HepG2 (cell line): ENCODE results near the gene FOXL3. TPM values are rescaled to one million over a fixed set of nuclear protein-coding genes. Genes with fewer than 3 reads are reported as not detected.

ENCODE experiments used
- ATAC-seq: fragments of 200-7000 bp; cut with Tn5 transposase; 3 replicates; pipeline ENCODE4 v1.9.1; 2020; ENCODE audit warnings: mild to moderate bottlenecking, moderate library complexity
- BruUV-seq: library from RNA; stranded (reverse); fragments of 400-500 nt; replicated peaks from 2 replicates; lab custom pipeline; 2021; lab: Mats Ljungman, UMichigan
- CTCF ChIA-PET: fragments of 300-600 bp; formaldehyde crosslinking; extraction: SDS; loops from one replicate; lab custom pipeline; 2021; ENCODE audit warnings: low total read pairs, inconsistent platforms, low intra/inter-chr PET ratio; lab: Yijun Ruan, JAX
- POLR2A ChIA-PET: fragments of 350-600 bp; sonication (Branson Sonifier 250); formaldehyde crosslinking; loops from one replicate; lab custom pipeline; 2020; ENCODE audit warnings: antibody characterized with exemption, inconsistent platforms; lab: Yijun Ruan, JAX
- DNase-seq: peaks from one replicate; pipeline ENCODE4 v3.0.0-alpha.2; 2015; ENCODE audit warnings: low spot score
- FAIRE-seq: peaks from 3 replicates; lab custom pipeline; 2011; peaks lifted over from hg19 to GRCh38; lab: Jason Lieb, UNC
- H2AFZ ChIP-seq: one replicate; pipeline ENCODE4 v1.6.1; 2011; ENCODE audit warnings: low read length, inconsistent platforms
- H3K27ac ChIP-seq: fragments of 300-600 bp; 3 replicates; pipeline ENCODE4 v1.8.0; 2011; ENCODE audit warnings: mixed run types, mild to moderate bottlenecking, mixed read lengths, low read length, inconsistent platforms; ENCODE audit not compliant: insufficient read depth; ENCODE audit errors: extremely low read length
- H3K27me3 ChIP-seq, 2 experiments: fragments of 200-600 bp in 1 of 2; 2 replicates in 1 of 2; 3 replicates in 1 of 2; pipeline versions ENCODE4 v1.6.0 to v1.8.0; 2011; ENCODE audit warnings: low read length in 2 of 2, mild to moderate bottlenecking in 2 of 2, moderate library complexity in 2 of 2, inconsistent platforms in 1 of 2; ENCODE audit not compliant: insufficient read depth in 2 of 2, control insufficient read depth in 1 of 2
- H3K36me3 ChIP-seq, 2 experiments: fragments of 200-600 bp in 1 of 2; replicated peaks in 1 of 2; 2 replicates in 1 of 2; 3 replicates in 1 of 2; pipeline versions ENCODE4 v1.5.1 to v1.8.0; 2011; ENCODE audit warnings: low read length in 2 of 2, inconsistent platforms in 1 of 2; ENCODE audit not compliant: insufficient read depth in 2 of 2, control insufficient read depth in 1 of 2
- H3K4me1 ChIP-seq: 2 replicates; pipeline ENCODE4 v1.5.1; 2012; ENCODE audit warnings: low read length, inconsistent platforms; ENCODE audit not compliant: insufficient read depth
- H3K4me2 ChIP-seq: 2 replicates; pipeline ENCODE4 v1.6.0; 2011; ENCODE audit warnings: low read depth, low read length, inconsistent platforms
- H3K4me3 ChIP-seq, 3 experiments: fragments of 200-600 bp in 1 of 3; sonication (generic), shearing (Covaris generic) in 1 of 3; replicated peaks in 1 of 3; 2 replicates each; pipeline ENCODE4 v1.5.1; 2011 to 2016; ENCODE audit warnings: low read length in 3 of 3, inconsistent platforms in 2 of 3, low read depth in 2 of 3, mild to moderate bottlenecking in 2 of 3, control low read depth in 1 of 3, mixed read lengths in 1 of 3; ENCODE audit not compliant: insufficient read depth in 1 of 3
- H3K79me2 ChIP-seq: one replicate; pipeline ENCODE4 v1.6.1; 2011; ENCODE audit warnings: low read length, inconsistent platforms; ENCODE audit not compliant: insufficient read depth
- H3K9ac ChIP-seq: 2 replicates; pipeline ENCODE4 v1.6.0; 2011; ENCODE audit warnings: mild to moderate bottlenecking, low read depth, low read length, inconsistent platforms; ENCODE audit not compliant: insufficient read depth
- H3K9me3 ChIP-seq: 2 replicates; pipeline ENCODE4 v1.5.1; 2012; ENCODE audit warnings: mild to moderate bottlenecking, low read length
- H4K20me1 ChIP-seq: 2 replicates; pipeline ENCODE4 v1.6.0; 2011; ENCODE audit warnings: inconsistent platforms, mild to moderate bottlenecking, low read length, moderate library complexity; ENCODE audit not compliant: insufficient read depth
- ARHGAP35 ChIP-seq: sonication (generic); formaldehyde crosslinking; IDR thresholded peaks from 2 replicates; pipeline ENCODE4 v1.9.0; 2022; ENCODE audit warnings: mild to moderate bottlenecking, inconsistent platforms, moderate library complexity, missing genetic modification reagents, borderline replicate concordance
- EZH2 ChIP-seq: conservative IDR thresholded peaks from 2 replicates; pipeline ENCODE4 v1.6.1; 2012; ENCODE audit warnings: mild to moderate bottlenecking, low read depth, low read length, moderate library complexity
- HDAC2 ChIP-seq: sonication (generic); formaldehyde crosslinking; IDR thresholded peaks from 2 replicates; pipeline ENCODE4 v1.4.0; 2020; ENCODE audit warnings: missing genetic modification reagents
- ISL2 ChIP-seq: sonication (generic); formaldehyde crosslinking; IDR thresholded peaks from 2 replicates; pipeline ENCODE4 v1.5.0; 2020; ENCODE audit warnings: missing genetic modification reagents
- ZNF547 ChIP-seq: sonication (generic); formaldehyde crosslinking; IDR thresholded peaks from 2 replicates; pipeline ENCODE4 v1.5.1; 2020; ENCODE audit warnings: mild to moderate bottlenecking, missing genetic modification reagents
- WGBS: methylation state at CpG from one replicate; pipeline ENCODE4 v1.1.6; 2017; ENCODE audit warnings: low lambda C conversion rate; 5-methylcytosine and 5-hydroxymethylcytosine counted together
- in situ Hi-C: cut with HindIII; loops from 2 replicates; pipeline ENCODE4 v1.10.0; 2017; ENCODE audit warnings: low pct_unique_long_range_greater_than_20kb; ENCODE audit not compliant: extremely low pct_ligation_motif_present
- intact Hi-C: fragments of 100-400 bp; cut with micrococcal nuclease; formaldehyde crosslinking; loops from one replicate; pipeline ENCODE4 v1.10.0; 2022; ENCODE audit not compliant: unreplicated experiment
- polyA plus RNA-seq, 8 experiments: library from polyadenylated mRNA; depleted of rRNA in 3 of 8; stranded (reverse) in 7 of 8; unstranded in 1 of 8; fragments of >200 nt; fragmentation: Illumina TruSeq in 4 of 8; extraction: Trizol in 4 of 8; gene quantifications; 2 replicates each; pipeline versions ENCODE4 v1.2.1 to v1.2.3, GENCODE V29; 2011 to 2016; ENCODE audit warnings: low read depth in 4 of 8, missing spikeins in 1 of 8, mixed read lengths in 1 of 8; ENCODE audit not compliant: insufficient read depth in 1 of 8
- total RNA-seq, 5 experiments: library from RNA; depleted of rRNA; stranded (reverse); fragments of >200 nt; fragmentation: Illumina TruSeq; extraction: Trizol; gene quantifications; 2 replicates each; pipeline ENCODE4 v1.2.3, GENCODE V29; 2016; ENCODE audit warnings: low read depth in 1 of 5
- TF ChIP-seq, protein P1 (sequence below): sonication (generic); formaldehyde crosslinking; IDR thresholded peaks from 2 replicates; pipeline ENCODE4 v1.4.0; 2020; ENCODE audit warnings: missing genetic modification reagents, borderline replicate concordance
- TF ChIP-seq, protein P2 (sequence below): sonication (generic); formaldehyde crosslinking; IDR thresholded peaks from 2 replicates; pipeline ENCODE4 v1.4.0; 2020; ENCODE audit warnings: missing genetic modification reagents
- TF ChIP-seq, protein P3 (sequence below): sonication (generic); formaldehyde crosslinking; IDR thresholded peaks from 2 replicates; pipeline ENCODE4 v1.8.1; 2022; ENCODE audit warnings: mild to moderate bottlenecking, missing genetic modification reagents
- TF ChIP-seq, protein P4 (sequence below): sonication (generic); formaldehyde crosslinking; IDR thresholded peaks from 2 replicates; pipeline ENCODE4 v1.5.0; 2020; ENCODE audit warnings: mild to moderate bottlenecking, missing genetic modification reagents, borderline replicate concordance
- TF ChIP-seq, protein P5 (sequence below): IDR thresholded peaks from 2 replicates; pipeline ENCODE4 v1.4.0; 2020; ENCODE audit warnings: mild to moderate bottlenecking, missing genetic modification reagents

The FOXL3 gene
- total and polyA plus RNA-seq, 2 of the 13 experiments (the other 11 are each of a cell fraction or from before 2014, with no cell fraction given) = not detected

DNA sequence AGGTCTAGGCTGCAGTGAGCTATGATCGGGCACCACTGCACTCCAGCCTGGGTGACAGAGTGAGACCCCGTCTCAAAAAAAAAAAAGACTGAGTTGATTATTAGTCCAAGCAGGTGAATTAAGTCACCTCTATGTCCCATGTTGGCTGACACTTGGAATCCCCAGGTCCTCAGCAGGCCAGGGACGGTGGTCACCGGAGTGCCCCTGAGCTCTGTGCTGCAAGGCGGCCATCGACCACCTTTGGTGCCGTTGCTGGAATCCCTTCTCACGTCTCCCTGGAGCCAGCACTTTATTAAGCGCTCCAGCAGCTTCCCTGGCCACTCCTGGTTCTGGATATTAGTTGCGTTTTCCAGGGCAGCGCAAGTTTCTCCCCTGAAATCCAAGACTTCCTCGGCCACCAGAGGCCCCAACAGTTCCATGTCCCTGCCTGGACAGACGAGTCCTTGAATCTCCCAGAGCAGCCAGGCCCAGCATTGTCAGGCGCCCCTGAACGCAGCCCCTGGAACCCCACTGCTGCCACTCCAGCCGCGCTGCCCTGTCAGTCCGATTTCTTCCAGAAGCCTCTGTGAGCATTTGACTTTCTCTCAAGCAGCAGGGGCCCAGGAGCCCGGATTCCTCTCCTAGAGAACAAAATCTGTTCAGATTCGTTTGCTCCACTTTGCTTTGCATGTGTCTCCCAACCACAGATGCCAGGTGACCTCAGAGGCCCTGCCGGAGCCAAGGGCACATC lies 38.4 kb upstream of the FOXL3 start:
- DNase-seq (no peak), FAIRE-seq (no peak), ATAC-seq (no peak)
- in situ Hi-C loops (no loop called here), intact Hi-C loops (no loop called here)
- BruUV-seq = no TSS peak
- Histone ChIP-seq H2AFZ (no peak overlapping the region), H3K9me3 (no peaks in the 10 kb centered on the region), H3K79me2 (no peaks in the 10 kb centered on the region), H3K27ac (no peak overlapping the region), H3K4me2 (no peak overlapping the region), H3K4me1 (no peaks in the 10 kb centered on the region), H3K4me3 (no peak overlapping the region), H4K20me1 (no peaks in the 10 kb centered on the region), H3K9ac (no peak overlapping the region), H3K27me3 (no peaks in the 10 kb centered on the region), H3K36me3 (peaks cover 10 to 54% of the 10 kb centered on the region in 2 experiments; a peak in 4 of 5 replicates)
- POLR2A ChIA-PET = no interaction called here
- WGBS = 96% methylated on average over 19 of the region's 21 CpGs
- TF ChIP-seq EZH2 (no peak), HDAC2 (CRISPR knock-in tag) (no peak), ISL2 (CRISPR knock-in tag) (no peak), ZNF547 (CRISPR knock-in tag) (no peak), ARHGAP35 (CRISPR knock-in tag) (no peak)
- TF ChIP-seq, protein P1, sequence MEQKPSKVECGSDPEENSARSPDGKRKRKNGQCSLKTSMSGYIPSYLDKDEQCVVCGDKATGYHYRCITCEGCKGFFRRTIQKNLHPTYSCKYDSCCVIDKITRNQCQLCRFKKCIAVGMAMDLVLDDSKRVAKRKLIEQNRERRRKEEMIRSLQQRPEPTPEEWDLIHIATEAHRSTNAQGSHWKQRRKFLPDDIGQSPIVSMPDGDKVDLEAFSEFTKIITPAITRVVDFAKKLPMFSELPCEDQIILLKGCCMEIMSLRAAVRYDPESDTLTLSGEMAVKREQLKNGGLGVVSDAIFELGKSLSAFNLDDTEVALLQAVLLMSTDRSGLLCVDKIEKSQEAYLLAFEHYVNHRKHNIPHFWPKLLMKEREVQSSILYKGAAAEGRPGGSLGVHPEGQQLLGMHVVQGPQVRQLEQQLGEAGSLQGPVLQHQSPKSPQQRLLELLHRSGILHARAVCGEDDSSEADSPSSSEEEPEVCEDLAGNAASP (CRISPR knock-in tag) = no peak
- TF ChIP-seq, protein P2, sequence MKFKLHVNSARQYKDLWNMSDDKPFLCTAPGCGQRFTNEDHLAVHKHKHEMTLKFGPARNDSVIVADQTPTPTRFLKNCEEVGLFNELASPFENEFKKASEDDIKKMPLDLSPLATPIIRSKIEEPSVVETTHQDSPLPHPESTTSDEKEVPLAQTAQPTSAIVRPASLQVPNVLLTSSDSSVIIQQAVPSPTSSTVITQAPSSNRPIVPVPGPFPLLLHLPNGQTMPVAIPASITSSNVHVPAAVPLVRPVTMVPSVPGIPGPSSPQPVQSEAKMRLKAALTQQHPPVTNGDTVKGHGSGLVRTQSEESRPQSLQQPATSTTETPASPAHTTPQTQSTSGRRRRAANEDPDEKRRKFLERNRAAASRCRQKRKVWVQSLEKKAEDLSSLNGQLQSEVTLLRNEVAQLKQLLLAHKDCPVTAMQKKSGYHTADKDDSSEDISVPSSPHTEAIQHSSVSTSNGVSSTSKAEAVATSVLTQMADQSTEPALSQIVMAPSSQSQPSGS (CRISPR knock-in tag) = no peak
- TF ChIP-seq, protein P3, sequence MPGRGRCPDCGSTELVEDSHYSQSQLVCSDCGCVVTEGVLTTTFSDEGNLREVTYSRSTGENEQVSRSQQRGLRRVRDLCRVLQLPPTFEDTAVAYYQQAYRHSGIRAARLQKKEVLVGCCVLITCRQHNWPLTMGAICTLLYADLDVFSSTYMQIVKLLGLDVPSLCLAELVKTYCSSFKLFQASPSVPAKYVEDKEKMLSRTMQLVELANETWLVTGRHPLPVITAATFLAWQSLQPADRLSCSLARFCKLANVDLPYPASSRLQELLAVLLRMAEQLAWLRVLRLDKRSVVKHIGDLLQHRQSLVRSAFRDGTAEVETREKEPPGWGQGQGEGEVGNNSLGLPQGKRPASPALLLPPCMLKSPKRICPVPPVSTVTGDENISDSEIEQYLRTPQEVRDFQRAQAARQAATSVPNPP = no peak
- TF ChIP-seq, protein P4, sequence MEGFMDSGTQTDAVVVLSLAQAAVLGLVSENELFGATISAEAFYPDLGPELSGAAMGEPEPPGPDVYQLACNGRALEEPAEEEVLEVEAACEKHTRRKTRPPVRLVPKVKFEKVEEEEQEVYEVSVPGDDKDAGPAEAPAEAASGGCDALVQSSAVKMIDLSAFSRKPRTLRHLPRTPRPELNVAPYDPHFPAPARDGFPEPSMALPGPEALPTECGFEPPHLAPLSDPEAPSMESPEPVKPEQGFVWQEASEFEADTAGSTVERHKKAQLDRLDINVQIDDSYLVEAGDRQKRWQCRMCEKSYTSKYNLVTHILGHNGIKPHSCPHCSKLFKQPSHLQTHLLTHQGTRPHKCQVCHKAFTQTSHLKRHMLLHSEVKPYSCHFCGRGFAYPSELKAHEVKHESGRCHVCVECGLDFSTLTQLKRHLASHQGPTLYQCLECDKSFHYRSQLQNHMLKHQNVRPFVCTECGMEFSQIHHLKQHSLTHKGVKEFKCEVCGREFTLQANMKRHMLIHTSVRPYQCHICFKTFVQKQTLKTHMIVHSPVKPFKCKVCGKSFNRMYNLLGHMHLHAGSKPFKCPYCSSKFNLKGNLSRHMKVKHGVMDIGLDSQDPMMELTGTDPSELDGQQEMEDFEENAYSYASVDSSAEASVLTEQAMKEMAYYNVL (CRISPR knock-in tag) = no peak
- TF ChIP-seq, protein P5, sequence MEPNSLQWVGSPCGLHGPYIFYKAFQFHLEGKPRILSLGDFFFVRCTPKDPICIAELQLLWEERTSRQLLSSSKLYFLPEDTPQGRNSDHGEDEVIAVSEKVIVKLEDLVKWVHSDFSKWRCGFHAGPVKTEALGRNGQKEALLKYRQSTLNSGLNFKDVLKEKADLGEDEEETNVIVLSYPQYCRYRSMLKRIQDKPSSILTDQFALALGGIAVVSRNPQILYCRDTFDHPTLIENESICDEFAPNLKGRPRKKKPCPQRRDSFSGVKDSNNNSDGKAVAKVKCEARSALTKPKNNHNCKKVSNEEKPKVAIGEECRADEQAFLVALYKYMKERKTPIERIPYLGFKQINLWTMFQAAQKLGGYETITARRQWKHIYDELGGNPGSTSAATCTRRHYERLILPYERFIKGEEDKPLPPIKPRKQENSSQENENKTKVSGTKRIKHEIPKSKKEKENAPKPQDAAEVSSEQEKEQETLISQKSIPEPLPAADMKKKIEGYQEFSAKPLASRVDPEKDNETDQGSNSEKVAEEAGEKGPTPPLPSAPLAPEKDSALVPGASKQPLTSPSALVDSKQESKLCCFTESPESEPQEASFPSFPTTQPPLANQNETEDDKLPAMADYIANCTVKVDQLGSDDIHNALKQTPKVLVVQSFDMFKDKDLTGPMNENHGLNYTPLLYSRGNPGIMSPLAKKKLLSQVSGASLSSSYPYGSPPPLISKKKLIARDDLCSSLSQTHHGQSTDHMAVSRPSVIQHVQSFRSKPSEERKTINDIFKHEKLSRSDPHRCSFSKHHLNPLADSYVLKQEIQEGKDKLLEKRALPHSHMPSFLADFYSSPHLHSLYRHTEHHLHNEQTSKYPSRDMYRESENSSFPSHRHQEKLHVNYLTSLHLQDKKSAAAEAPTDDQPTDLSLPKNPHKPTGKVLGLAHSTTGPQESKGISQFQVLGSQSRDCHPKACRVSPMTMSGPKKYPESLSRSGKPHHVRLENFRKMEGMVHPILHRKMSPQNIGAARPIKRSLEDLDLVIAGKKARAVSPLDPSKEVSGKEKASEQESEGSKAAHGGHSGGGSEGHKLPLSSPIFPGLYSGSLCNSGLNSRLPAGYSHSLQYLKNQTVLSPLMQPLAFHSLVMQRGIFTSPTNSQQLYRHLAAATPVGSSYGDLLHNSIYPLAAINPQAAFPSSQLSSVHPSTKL (CRISPR knock-in tag) = no peak
- CTCF ChIA-PET = no interaction called here
